ENCODE results near the gene METAP2.

The METAP2 gene

GRCh38 chr12:95473884-95474659 is at the start of gene METAP2:
Gene METAP2 (plus strand): TSS chr12:95474152. CDS start chr12:95474180, 28 bp downstream.
- DNase-seq (ENCODE audit: low spot score): peak; percentile 97
- no peaks in the 10 kb centered on the region for H3K27me3 ChIP-seq (ENCODE audit: insufficient read depth, poor library complexity, severe bottlenecking)
- TF ChIP-seq, protein P1, sequence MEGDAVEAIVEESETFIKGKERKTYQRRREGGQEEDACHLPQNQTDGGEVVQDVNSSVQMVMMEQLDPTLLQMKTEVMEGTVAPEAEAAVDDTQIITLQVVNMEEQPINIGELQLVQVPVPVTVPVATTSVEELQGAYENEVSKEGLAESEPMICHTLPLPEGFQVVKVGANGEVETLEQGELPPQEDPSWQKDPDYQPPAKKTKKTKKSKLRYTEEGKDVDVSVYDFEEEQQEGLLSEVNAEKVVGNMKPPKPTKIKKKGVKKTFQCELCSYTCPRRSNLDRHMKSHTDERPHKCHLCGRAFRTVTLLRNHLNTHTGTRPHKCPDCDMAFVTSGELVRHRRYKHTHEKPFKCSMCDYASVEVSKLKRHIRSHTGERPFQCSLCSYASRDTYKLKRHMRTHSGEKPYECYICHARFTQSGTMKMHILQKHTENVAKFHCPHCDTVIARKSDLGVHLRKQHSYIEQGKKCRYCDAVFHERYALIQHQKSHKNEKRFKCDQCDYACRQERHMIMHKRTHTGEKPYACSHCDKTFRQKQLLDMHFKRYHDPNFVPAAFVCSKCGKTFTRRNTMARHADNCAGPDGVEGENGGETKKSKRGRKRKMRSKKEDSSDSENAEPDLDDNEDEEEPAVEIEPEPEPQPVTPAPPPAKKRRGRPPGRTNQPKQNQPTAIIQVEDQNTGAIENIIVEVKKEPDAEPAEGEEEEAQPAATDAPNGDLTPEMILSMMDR (IDR thresholded peaks at IDR 0.05; ENCODE audit: poor library complexity, severe bottlenecking): no peak
- H3K4me3 ChIP-seq (ENCODE audit: severe bottlenecking): peak within 1 kb of the TSS; percentile 70
- H3K27ac ChIP-seq (ENCODE audit: poor library complexity, severe bottlenecking): peak within 1 kb of the TSS; percentile 74
- H3K9me3 ChIP-seq (ENCODE audit: severe bottlenecking): no peaks in the 10 kb centered on the region
- H3K36me3 ChIP-seq (ENCODE audit: low read depth): peaks cover 36% of the 10 kb centered on the region
- H3K4me1 ChIP-seq (ENCODE audit: insufficient read depth, poor library complexity, severe bottlenecking): no peaks in the 10 kb centered on the region
- ATAC-seq (ENCODE audit: low read depth): peak; percentile 99

- no peaks in the 10 kb centered on the region for H3K4me1 ChIP-seq (ENCODE audit: insufficient read depth, poor library complexity, severe bottlenecking)
- H3K4me3 ChIP-seq (ENCODE audit: severe bottlenecking): no peak overlapping the region
- no peaks in the 10 kb centered on the region for H3K9me3 ChIP-seq (ENCODE audit: severe bottlenecking)
- no peak for ATAC-seq (ENCODE audit: low read depth)
- no peaks in the 10 kb centered on the region for H3K36me3 ChIP-seq (ENCODE audit: low read depth)
- TF ChIP-seq, protein P1 (IDR thresholded peaks at IDR 0.05; ENCODE audit: poor library complexity, severe bottlenecking): no peak
- H3K27me3 ChIP-seq (ENCODE audit: insufficient read depth, poor library complexity, severe bottlenecking): no peaks in the 10 kb centered on the region
- no peak for DNase-seq (ENCODE audit: low spot score)
- no peak overlapping the region for H3K27ac ChIP-seq (ENCODE audit: poor library complexity, severe bottlenecking)
These were observed 49.5 kb upstream of the METAP2 start for GRCh38 chr12:95424271-95424994.

DNA sequence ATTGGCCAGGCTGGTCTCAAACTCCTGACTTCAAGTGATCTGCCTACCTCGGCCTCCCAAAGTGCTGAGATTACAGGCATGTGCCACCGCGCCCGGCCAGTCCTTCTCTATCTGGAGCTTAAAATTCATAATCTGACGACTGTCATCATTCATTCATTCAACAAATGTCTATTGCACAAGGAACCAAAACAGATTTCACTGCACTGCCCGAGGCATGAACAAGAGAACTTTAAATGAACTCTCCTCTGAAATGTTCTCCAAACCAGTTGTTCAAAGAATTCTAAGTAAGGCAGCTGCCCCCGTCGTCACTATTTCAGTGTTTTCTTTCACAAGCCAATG is 44.8 kb upstream of the METAP2 start:
- Histone ChIP-seq H3K9me3 (ENCODE audit: severe bottlenecking) (no peaks in the 10 kb centered on the region), H3K4me3 (ENCODE audit: severe bottlenecking) (no peak overlapping the region), H3K4me1 (ENCODE audit: insufficient read depth, poor library complexity, severe bottlenecking) (no peaks in the 10 kb centered on the region), H3K36me3 (ENCODE audit: low read depth) (no peaks in the 10 kb centered on the region), H3K27me3 (ENCODE audit: insufficient read depth, poor library complexity, severe bottlenecking) (no peaks in the 10 kb centered on the region), H3K27ac (ENCODE audit: poor library complexity, severe bottlenecking) (no peak overlapping the region)
- ATAC-seq (ENCODE audit: low read depth) (no peak), DNase-seq (ENCODE audit: low spot score) (no peak)
- TF ChIP-seq, protein P1 (IDR thresholded peaks at IDR 0.05; ENCODE audit: poor library complexity, severe bottlenecking): no peak

DNA sequence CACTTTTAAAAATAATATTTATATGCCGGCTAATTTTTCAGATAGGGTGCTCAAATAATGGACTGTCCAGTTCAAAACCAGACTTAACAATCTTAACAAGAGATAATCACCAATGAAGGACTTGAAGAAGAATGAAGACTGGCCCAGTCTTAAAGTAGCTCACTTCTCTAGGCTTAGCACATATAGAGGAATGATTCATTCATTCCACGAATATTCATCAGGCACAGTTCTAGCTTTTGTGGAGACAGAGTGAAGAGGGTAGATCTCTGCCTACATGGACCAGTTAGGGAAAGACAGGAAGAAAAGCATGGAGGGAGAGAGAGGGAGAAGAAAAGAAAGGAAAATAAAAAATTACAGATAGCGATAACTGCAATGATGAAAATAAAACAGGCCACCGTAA is 42.8 kb upstream of the METAP2 start:
- H3K27me3 ChIP-seq (ENCODE audit: insufficient read depth, poor library complexity, severe bottlenecking): no peaks in the 10 kb centered on the region
- H3K9me3 ChIP-seq (ENCODE audit: severe bottlenecking): no peaks in the 10 kb centered on the region
- no peak overlapping the region for H3K4me3 ChIP-seq (ENCODE audit: severe bottlenecking)
- H3K27ac ChIP-seq (ENCODE audit: poor library complexity, severe bottlenecking): no peak overlapping the region
- no peaks in the 10 kb centered on the region for H3K4me1 ChIP-seq (ENCODE audit: insufficient read depth, poor library complexity, severe bottlenecking)
- DNase-seq (ENCODE audit: low spot score) (no peak), ATAC-seq (ENCODE audit: low read depth) (no peak)
- no peaks in the 10 kb centered on the region for H3K36me3 ChIP-seq (ENCODE audit: low read depth)
- TF ChIP-seq, protein P1 (IDR thresholded peaks at IDR 0.05; ENCODE audit: poor library complexity, severe bottlenecking): no peak

DNA sequence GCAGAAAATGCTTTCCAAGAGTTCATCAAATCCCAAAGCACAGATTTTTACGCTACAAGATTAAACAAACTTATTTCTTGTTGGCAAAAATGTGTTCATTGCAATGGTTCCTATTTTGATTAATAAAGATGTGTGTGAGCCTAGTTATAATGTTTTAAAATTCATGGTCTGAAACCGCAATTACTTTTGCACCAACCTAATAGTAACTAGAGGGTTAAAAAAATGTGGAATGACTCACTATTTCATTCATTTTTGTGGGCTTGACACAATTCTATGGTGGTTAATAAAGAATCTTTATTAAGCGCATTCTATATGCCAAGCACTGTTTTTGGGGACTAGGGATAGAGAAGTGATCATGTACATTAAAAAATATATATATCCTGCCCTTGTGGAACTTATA is 38.6 kb upstream of the METAP2 start:
- no peak for DNase-seq (ENCODE audit: low spot score)
- Histone ChIP-seq H3K9me3 (ENCODE audit: severe bottlenecking) (no peaks in the 10 kb centered on the region), H3K27me3 (ENCODE audit: insufficient read depth, poor library complexity, severe bottlenecking) (no peaks in the 10 kb centered on the region), H3K4me1 (ENCODE audit: insufficient read depth, poor library complexity, severe bottlenecking) (no peaks in the 10 kb centered on the region), H3K36me3 (ENCODE audit: low read depth) (no peaks in the 10 kb centered on the region), H3K4me3 (ENCODE audit: severe bottlenecking) (no peak overlapping the region), H3K27ac (ENCODE audit: poor library complexity, severe bottlenecking) (no peak overlapping the region)
- TF ChIP-seq, protein P1 (IDR thresholded peaks at IDR 0.05; ENCODE audit: poor library complexity, severe bottlenecking): no peak
- ATAC-seq (ENCODE audit: low read depth): no peak

Measured in RWPE2 (cell line).